K562 (cell line): ENCODE measurements around the gene GLIS2. TPM values are rescaled to one million over a fixed set of nuclear protein-coding genes. Genes with fewer than 3 reads are reported as not detected.

Experiments
- ESRRB ChIP-seq: fragments of 250-450 bp; sonication (Bioruptor Pico); IDR thresholded peaks from 2 replicates; pipeline ENCODE4 v1.5.0; 2020; ENCODE audit warnings: mild to moderate bottlenecking, moderate library complexity, borderline replicate concordance
- HDAC3 ChIP-seq: fragments of 450-650 bp; IDR thresholded peaks from 2 replicates; pipeline ENCODE4 v1.6.1; 2018; ENCODE audit warnings: borderline replicate concordance, mild to moderate bottlenecking, moderate library complexity; ENCODE audit not compliant: partially characterized antibody
- MAFK ChIP-seq: IDR thresholded peaks from 2 replicates; pipeline ENCODE4 v1.6.1; 2011; ENCODE audit warnings: low read length, improper control_type of control experiment
- NFE2 ChIP-seq: IDR thresholded peaks from 2 replicates; pipeline ENCODE4 v1.6.1; 2014; ENCODE audit warnings: antibody characterized with exemption, low read depth
- NFRKB ChIP-seq: fragments of 450-650 bp; IDR thresholded peaks from 2 replicates; pipeline ENCODE4 v1.6.1; 2016; ENCODE audit warnings: low read depth
- TCF15 ChIP-seq: fragments of 250-450 bp; sonication (Bioruptor Pico); IDR thresholded peaks from 2 replicates; pipeline ENCODE4 v1.8.0; 2022; ENCODE audit warnings: moderate library complexity, mild to moderate bottlenecking, inconsistent platforms
- TCF7 ChIP-seq: sonication (generic); IDR thresholded peaks from 2 replicates; pipeline ENCODE4 v1.6.1; 2016; ENCODE audit warnings: antibody characterized with exemption, borderline replicate concordance
- ZBTB33 ChIP-seq: sonication (generic); formaldehyde crosslinking; IDR thresholded peaks from 2 replicates; pipeline ENCODE4 v1.8.1; 2023; ENCODE audit warnings: mild to moderate bottlenecking, missing genetic modification reagents
- ZNF121 ChIP-seq: sonication (generic); formaldehyde crosslinking; conservative IDR thresholded peaks from 2 replicates; pipeline ENCODE4 v1.8.0; 2022; ENCODE audit warnings: missing genetic modification reagents
- ZNF175 ChIP-seq: fragments of 200-800 bp; sonication (Bioruptor generic); IDR thresholded peaks from 2 replicates; pipeline ENCODE4 v1.6.1; 2016; ENCODE audit warnings: low read depth, mild to moderate bottlenecking, missing genetic modification characterization, missing compliant biosample characterization
- ZNF280A ChIP-seq: fragments of 450-650 bp; IDR thresholded peaks from 2 replicates; pipeline ENCODE4 v1.6.1; 2018; ENCODE audit warnings: mild to moderate bottlenecking, low read depth; ENCODE audit not compliant: partially characterized antibody
- ZNF3 ChIP-seq: fragments of 250-450 bp; sonication (Bioruptor Pico); IDR thresholded peaks from 2 replicates; pipeline ENCODE4 v1.5.0; 2021; ENCODE audit warnings: mild to moderate bottlenecking, moderate library complexity
- ZNF407 ChIP-seq: fragments of 450-650 bp; IDR thresholded peaks from 2 replicates; pipeline ENCODE4 v1.6.1; 2016; ENCODE audit warnings: low read depth
- ZSCAN29 ChIP-seq: fragments of 450-650 bp; IDR thresholded peaks from 2 replicates; pipeline ENCODE4 v1.6.1; 2017
- polyA plus RNA-seq, 8 experiments: library from polyadenylated mRNA; depleted of rRNA in 4 of 8; stranded (reverse) in 5 of 8; unstranded in 3 of 8; fragments of >200 nt; fragmentation: Nextera tagmentation in 2 of 8; fragmentation: Illumina TruSeq in 1 of 8; extraction: Ambion mirVana in 2 of 8; extraction: Trizol in 1 of 8; gene quantifications; 2 replicates each; pipeline versions ENCODE4 v1.2.1 to v1.2.3, GENCODE V29; 2011 to 2014; ENCODE audit warnings: inconsistent platforms in 1 of 8, missing spikeins in 1 of 8
- total RNA-seq, 7 experiments: library from RNA; depleted of rRNA in 6 of 7; stranded (reverse); fragments of >200 nt in 6 of 7; fragmentation: Illumina TruSeq in 2 of 7; extraction: Trizol in 2 of 7; gene quantifications; 2 replicates each; pipeline versions ENCODE4 v1.2.1 to v1.2.3, GENCODE V29; 2011 to 2021; ENCODE audit warnings: low replicate concordance in 1 of 7

The GLIS2 gene
- total and polyA plus RNA-seq, 9 of the 15 experiments (the other 6 are each of a cell fraction or from before 2014, with no cell fraction given): 0.10 to 9.0 (median 0.57) TPM

DNA sequence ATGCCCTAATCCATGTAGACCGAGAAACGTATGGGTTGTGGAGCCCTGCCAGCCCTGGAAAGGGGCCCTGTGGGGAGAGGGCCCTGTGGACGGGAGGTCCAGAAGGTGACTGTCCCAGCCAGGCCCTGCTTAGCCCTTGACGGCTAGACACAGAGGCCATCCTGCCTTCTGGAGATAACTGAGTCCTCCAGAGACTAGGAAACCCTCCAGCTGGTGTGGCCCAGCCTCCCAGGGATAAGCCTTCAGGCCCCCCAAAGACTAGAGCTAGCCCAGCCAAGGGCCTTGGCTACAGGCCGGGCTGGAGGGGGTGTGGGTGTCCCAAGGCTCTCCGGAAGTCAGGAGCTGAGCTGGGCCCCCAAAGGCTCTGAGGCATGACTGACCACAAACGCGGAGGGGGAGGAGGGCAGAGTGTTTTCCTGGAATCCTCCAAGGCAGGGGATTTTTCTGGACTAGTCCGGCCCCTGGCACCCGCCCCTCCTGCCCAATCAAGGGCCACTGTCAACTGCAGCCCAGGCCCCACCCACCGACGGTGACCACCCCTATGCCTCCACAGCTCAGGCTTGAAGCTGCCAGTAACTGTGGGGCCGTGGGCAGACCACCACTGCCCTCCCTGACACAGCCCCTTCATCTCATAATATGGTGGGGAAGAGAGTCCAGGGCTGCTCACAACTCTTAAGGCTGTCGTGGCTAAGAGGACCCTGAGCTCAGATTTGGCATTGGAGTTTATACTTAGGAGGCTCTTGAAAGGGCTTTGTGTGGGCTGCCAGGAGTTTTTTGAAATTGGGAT is 54.9 kb downstream of the GLIS2 start (continued):
- TF ChIP-seq ZNF280A (no peak), MAFK (no peak), TCF15 (CRISPR knock-in tag) (no peak), HDAC3 (no peak), ESRRB (no peak), ZNF3 (CRISPR knock-in tag) (no peak), ZSCAN29 (no peak), ZNF121 (CRISPR knock-in tag) (0 out of 2 replicates have a peak, but pooled peaks have one; percentile 6), NFE2 (no peak), ZNF175 (0 out of 2 replicates have a peak, but pooled peaks have one; percentile 71), ZBTB33 (peak; percentile 26; the same call in 1 of the 2 replicates), NFRKB (no peak), TCF7 (no peak), ZNF407 (no peak)
